HG03159 (cell line): ENCODE measurements around the gene KCND1.

Experiments used
- ATAC-seq: cut with Tn5 transposase; IDR thresholded peaks from one replicate; pipeline ENCODE4 v1.9.1; 2021; ENCODE audit warnings: mild to moderate bottlenecking, moderate library complexity; ENCODE audit not compliant: unreplicated experiment

The KCND1 gene

DNA sequence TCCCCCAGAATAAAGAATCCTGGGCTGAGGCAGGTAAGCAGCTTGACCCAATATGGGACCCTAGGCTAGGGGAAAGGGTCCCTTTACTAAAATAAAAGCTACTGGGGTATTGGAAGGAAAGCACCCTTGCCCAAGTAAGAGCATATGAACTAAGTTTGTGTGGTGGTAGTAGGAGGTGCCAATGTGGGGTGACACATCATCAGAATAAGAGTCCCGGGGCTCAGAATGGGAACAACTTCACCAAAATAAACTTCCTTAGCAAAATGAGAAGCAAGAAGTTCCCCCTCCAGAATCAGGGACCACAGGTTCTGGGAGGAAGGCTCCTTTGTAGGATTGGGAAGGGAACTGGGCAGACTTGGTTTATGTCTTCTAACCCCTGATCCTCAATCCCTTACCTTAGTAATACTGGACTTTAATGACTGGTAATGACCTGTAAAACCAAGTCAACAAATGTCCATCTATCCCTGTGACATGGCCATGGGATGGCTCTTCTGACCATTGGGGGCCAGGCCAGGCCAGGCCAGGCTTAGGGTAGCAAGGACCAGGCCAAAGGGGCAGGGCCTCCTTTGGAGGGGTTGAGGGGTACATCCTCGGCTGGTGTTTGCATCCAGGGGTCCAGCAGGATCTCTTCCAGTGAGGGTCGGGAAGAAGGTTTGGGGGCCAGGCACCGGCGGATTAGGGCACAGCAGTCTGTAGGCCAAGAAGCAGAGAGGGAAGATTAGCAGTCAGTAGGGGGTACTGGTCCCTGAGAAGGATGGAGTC lies 57.9 kb downstream of the KCND1 start:
- ATAC-seq, result no peak

DNA sequence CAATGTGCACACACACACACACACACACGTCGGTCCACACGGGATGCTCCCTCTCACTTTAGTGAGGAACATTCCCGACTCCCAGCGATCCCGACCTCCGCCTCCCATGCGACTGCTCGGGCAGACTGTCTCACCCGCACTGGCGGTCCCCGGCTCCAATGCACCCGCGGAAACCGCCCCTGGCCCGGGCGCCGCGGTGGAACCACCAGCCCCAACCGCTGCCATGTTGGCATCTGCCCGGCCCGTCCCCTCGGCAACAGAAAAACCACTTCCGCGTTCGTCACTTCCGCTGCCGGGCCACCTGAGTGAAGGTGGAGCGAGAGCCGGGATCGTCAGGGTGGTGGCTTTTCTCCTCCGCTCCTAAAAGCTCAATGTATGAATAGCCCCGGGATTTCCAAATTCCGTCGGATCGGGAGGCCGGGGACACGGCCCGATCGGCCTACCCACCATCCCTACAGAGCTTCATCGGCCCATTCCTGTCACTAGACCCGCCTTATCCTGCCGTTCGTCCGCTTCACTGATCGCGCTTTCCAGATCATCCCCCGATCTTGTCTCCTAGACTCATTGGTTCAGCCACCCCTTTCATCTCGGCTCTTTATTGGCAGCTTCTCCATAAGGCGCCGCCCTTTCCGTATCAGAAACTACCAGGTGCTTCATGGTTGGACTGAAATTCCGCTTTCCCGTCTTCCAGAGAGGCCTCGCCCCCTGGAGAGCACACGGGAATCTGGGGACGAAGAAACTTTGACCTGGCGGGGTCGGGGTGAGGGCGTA lies 60.0 kb downstream of the KCND1 start, which contains the start of gene SLC35A2:
SLC35A2 (minus strand) TSS at position 235 of the 771 bp plus-strand sequence; CDS start at position 225, 10 bp downstream.
- ATAC-seq, result peak; percentile 69
